ENCODE data around the gene PLA2G3.
"Not testable (repeated sequence)": the region's sequence is repeated elsewhere in the genome, so short reads cannot be mapped to it uniquely, and the experiment has no call there.

Gene PLA2G3

DNA sequence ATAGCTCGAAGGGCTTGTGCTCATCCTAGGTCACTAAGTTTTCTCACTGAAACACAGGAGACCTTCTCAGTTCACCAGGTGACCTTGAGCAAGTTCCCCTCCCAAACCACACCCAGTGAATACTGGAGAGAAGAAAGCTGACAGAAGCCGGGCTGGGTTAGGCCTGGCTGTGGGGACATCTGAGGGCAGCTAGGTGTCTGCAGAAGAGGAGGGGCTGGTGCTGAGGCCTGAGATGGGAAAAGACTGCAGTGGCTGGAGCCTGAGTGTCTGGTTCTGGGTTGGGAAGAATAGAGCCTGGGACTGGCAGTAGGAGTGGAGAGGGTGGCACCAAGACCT lies 18.1 kb downstream of the PLA2G3 start:
- H3K4me3 ChIP-seq (ENCODE audit: low read length): no peak overlapping the region
- no peak overlapping the region for H3K9ac ChIP-seq (ENCODE audit: low read depth, low read length)
- peaks cover 33% of the 10 kb centered on the region for H3K27me3 ChIP-seq (ENCODE audit: control insufficient read depth, insufficient read depth, low read length)
- H3K4me2 ChIP-seq (ENCODE audit: low read length): no peak overlapping the region
- no peaks in the 10 kb centered on the region for H3K9me3 ChIP-seq (replicated peaks; ENCODE audit: low read length)
- peaks cover 6% of the 10 kb centered on the region for H3K4me1 ChIP-seq (ENCODE audit: control insufficient read depth, insufficient read depth, low read length)
- H3K36me3 ChIP-seq (ENCODE audit: insufficient read depth, low read length): no peaks in the 10 kb centered on the region

GRCh38 chr22:31121403-31121802 lies 18.9 kb downstream of the PLA2G3 start:
- H3K27me3 ChIP-seq (ENCODE audit: control insufficient read depth, insufficient read depth, low read length): peaks cover 33% of the 10 kb centered on the region
- H3K9me3 ChIP-seq (replicated peaks; ENCODE audit: low read length): no peaks in the 10 kb centered on the region
- H3K4me2 ChIP-seq (ENCODE audit: low read length): no peak overlapping the region
- H3K4me3 ChIP-seq (ENCODE audit: low read length): no peak overlapping the region
- no peaks in the 10 kb centered on the region for H3K36me3 ChIP-seq (ENCODE audit: insufficient read depth, low read length)
- no peak overlapping the region for H3K9ac ChIP-seq (ENCODE audit: low read depth, low read length)
- H3K4me1 ChIP-seq (ENCODE audit: control insufficient read depth, insufficient read depth, low read length): peaks cover 6% of the 10 kb centered on the region

DNA sequence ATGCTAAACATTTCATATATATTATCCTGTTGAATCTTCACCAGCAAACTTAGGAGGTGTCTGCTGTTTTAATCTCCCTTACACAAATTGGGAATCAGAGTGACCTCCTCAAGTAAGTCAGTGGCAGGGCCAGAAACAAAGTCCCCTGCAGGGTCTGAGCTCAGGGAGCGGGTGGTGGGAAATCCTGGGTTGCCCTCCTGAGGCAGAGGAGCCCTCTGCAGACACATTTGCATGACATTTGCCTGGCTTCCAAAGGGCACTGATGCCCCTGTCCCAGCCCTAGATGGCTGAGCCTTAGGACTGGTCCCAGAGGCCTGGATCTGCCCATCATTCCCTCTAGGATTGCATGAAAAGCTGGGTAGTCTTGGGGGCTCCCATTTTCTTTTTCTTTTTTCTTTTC lies 19.7 kb downstream of the PLA2G3 start:
- peaks cover 33% of the 10 kb centered on the region for H3K27me3 ChIP-seq (ENCODE audit: control insufficient read depth, insufficient read depth, low read length)
- no peak overlapping the region for H3K4me2 ChIP-seq (ENCODE audit: low read length)
- H3K9me3 ChIP-seq (replicated peaks; ENCODE audit: low read length): no peaks in the 10 kb centered on the region
- H3K36me3 ChIP-seq (ENCODE audit: insufficient read depth, low read length): no peaks in the 10 kb centered on the region
- H3K4me1 ChIP-seq (ENCODE audit: control insufficient read depth, insufficient read depth, low read length): peaks cover 6% of the 10 kb centered on the region
- no peak overlapping the region for H3K9ac ChIP-seq (ENCODE audit: low read depth, low read length)
- no peak overlapping the region for H3K4me3 ChIP-seq (ENCODE audit: low read length)

DNA sequence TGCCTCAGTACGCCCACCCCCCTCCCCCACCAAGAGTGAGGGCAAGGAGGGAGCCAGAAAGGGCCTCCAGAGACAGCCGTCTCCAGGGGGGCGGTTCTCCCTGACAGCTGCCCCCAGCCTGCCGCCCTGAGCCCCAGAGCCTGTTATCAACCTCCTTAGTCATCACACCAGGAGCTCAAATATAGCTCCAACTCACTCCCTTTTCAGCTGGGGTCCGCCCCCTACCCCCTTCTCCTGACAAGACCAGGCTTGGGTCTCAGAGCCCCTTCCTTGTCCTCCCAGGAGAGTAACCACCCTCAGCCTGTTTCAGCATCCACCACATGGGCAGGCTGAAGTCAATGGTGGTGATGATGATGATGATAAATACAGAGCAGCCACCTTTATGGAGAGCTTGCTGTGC lies 20.1 kb downstream of the PLA2G3 start:
- no peaks in the 10 kb centered on the region for H3K9me3 ChIP-seq (replicated peaks; ENCODE audit: low read length)
- no peaks in the 10 kb centered on the region for H3K36me3 ChIP-seq (ENCODE audit: insufficient read depth, low read length)
- peaks cover 6% of the 10 kb centered on the region for H3K4me1 ChIP-seq (ENCODE audit: control insufficient read depth, insufficient read depth, low read length)
- H3K4me3 ChIP-seq (ENCODE audit: low read length): no peak overlapping the region
- no peak overlapping the region for H3K4me2 ChIP-seq (ENCODE audit: low read length)
- H3K27me3 ChIP-seq (ENCODE audit: control insufficient read depth, insufficient read depth, low read length): peaks cover 30% of the 10 kb centered on the region
- no peak overlapping the region for H3K9ac ChIP-seq (ENCODE audit: low read depth, low read length)

GRCh38 chr22:31119026-31119717 lies 21.1 kb downstream of the PLA2G3 start:
- Histone ChIP-seq H3K27me3 (ENCODE audit: control insufficient read depth, insufficient read depth, low read length) (peaks cover 19% of the 10 kb centered on the region), H3K9me3 (replicated peaks; ENCODE audit: low read length) (no peaks in the 10 kb centered on the region), H3K36me3 (ENCODE audit: insufficient read depth, low read length) (no peaks in the 10 kb centered on the region), H3K9ac (ENCODE audit: low read depth, low read length) (no peak overlapping the region), H3K4me3 (ENCODE audit: low read length) (no peak overlapping the region), H3K4me1 (ENCODE audit: control insufficient read depth, insufficient read depth, low read length) (peaks cover 6% of the 10 kb centered on the region), H3K4me2 (ENCODE audit: low read length) (no peak overlapping the region)

GRCh38 chr22:31118046-31118820 lies 22.1 kb downstream of the PLA2G3 start:
- Histone ChIP-seq H3K4me3 (ENCODE audit: low read length) (no peak overlapping the region), H3K4me2 (ENCODE audit: low read length) (no peak overlapping the region), H3K4me1 (ENCODE audit: control insufficient read depth, insufficient read depth, low read length) (peaks cover 6% of the 10 kb centered on the region), H3K9me3 (replicated peaks; ENCODE audit: low read length) (no peaks in the 10 kb centered on the region), H3K36me3 (ENCODE audit: insufficient read depth, low read length) (no peaks in the 10 kb centered on the region), H3K9ac (ENCODE audit: low read depth, low read length) (no peak overlapping the region), H3K27me3 (ENCODE audit: control insufficient read depth, insufficient read depth, low read length) (peaks cover 10% of the 10 kb centered on the region)

DNA sequence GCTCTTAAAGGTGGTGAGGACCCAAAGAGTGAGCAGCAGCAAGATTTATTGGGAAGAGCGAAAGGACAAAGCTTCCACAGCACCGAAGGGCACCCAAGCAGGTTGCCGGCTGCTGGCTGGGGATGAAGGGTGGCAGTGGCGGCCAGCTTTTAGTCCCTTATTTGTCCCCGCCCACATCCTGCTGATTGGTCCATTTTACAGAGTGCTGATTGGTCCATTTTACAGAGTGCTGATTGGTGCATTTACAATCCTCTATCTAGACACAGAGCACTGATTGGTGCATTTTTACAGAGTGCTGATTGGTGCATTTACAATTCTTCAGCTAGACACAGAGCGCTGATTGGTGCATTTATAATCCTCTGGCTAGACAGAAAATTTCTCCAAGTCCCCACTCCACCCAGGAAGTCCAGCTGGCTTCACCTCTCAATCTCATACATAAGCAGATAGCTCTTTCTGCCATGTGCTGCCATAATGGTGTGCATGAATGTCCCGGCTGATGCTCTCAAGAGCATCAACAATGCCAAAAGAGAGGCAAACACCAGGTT lies 27.7 kb downstream of the PLA2G3 start:
- H3K4me3 ChIP-seq (ENCODE audit: low read length); H3K4me1 ChIP-seq (ENCODE audit: control insufficient read depth, insufficient read depth, low read length); H3K4me2 ChIP-seq (ENCODE audit: low read length); H3K27me3 ChIP-seq (ENCODE audit: control insufficient read depth, insufficient read depth, low read length); H3K9ac ChIP-seq (ENCODE audit: low read depth, low read length); H3K9me3 ChIP-seq (replicated peaks; ENCODE audit: low read length); H3K36me3 ChIP-seq (ENCODE audit: insufficient read depth, low read length): not testable (repeated sequence)

GRCh38 chr22:31107894-31108218 lies 32.5 kb downstream of the PLA2G3 start:
- Histone ChIP-seq H3K4me1 (ENCODE audit: control insufficient read depth, insufficient read depth, low read length) (peaks cover 11% of the 10 kb centered on the region), H3K36me3 (ENCODE audit: insufficient read depth, low read length) (peaks cover 28% of the 10 kb centered on the region), H3K9ac (ENCODE audit: low read depth, low read length) (peak overlapping the region; percentile 68), H3K9me3 (replicated peaks; ENCODE audit: low read length) (no peaks in the 10 kb centered on the region), H3K27me3 (ENCODE audit: control insufficient read depth, insufficient read depth, low read length) (no peaks in the 10 kb centered on the region), H3K4me3 (ENCODE audit: low read length) (peak overlapping the region; percentile 66), H3K4me2 (ENCODE audit: low read length) (peak overlapping the region; percentile 88)

DNA sequence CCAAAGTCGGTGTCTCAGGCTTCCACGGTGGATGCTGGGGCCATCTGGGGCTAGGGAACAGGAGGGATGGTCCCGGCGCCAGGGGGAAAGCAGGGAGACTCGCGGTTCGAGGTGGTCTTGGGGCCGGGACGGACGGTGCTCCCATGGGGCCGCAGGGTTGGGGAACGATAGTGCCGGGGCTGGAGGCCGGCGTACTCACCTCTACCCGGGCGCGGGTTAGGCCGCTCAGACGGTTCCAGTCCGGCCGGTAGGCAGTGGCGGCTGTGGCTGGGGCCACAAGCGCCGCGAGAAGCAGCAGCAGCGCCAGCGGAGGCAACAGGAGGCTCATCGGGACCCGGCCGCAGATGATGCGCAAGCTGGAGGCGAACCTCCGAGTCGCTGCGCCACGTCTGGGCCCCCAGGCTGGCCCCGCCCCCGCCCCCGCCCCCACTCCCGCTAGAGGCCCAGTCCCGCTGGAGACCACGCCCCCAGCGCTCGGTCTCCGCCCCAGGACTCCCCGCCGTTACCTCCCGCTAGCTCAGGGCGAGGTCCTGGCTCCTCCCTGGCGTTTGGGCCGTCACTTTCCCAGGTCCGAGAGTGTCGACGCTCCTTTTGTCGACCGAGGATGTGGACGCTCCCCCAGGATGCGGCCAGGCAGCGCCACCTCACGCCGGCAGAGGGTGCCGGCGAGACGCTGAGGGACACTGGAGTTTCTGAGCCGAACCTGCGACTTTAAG lies 33.0 kb downstream of the PLA2G3 start, which contains the start of gene SELENOM:
TSS of gene SELENOM (minus strand) at position 391 of the 716 bp plus-strand sequence. CDS start at position 328, 63 bp downstream.
- Histone ChIP-seq H3K4me3 (ENCODE audit: low read length) (peak within 1 kb of the TSS; percentile 81), H3K9me3 (replicated peaks; ENCODE audit: low read length) (no peaks in the 10 kb centered on the region), H3K4me1 (ENCODE audit: control insufficient read depth, insufficient read depth, low read length) (peaks cover 16% of the 10 kb centered on the region), H3K27me3 (ENCODE audit: control insufficient read depth, insufficient read depth, low read length) (no peaks in the 10 kb centered on the region), H3K9ac (ENCODE audit: low read depth, low read length) (peak within 1 kb of the TSS; percentile 91), H3K4me2 (ENCODE audit: low read length) (peak within 1 kb of the TSS; percentile 88), H3K36me3 (ENCODE audit: insufficient read depth, low read length) (peaks cover 32% of the 10 kb centered on the region)

- Histone ChIP-seq H3K4me3 (ENCODE audit: low read length) (peak overlapping the region; percentile 81), H3K9ac (ENCODE audit: low read depth, low read length) (peak overlapping the region; percentile 91), H3K27me3 (ENCODE audit: control insufficient read depth, insufficient read depth, low read length) (no peaks in the 10 kb centered on the region), H3K9me3 (replicated peaks; ENCODE audit: low read length) (no peaks in the 10 kb centered on the region), H3K4me2 (ENCODE audit: low read length) (peak overlapping the region; percentile 88), H3K36me3 (ENCODE audit: insufficient read depth, low read length) (peaks cover 37% of the 10 kb centered on the region), H3K4me1 (ENCODE audit: control insufficient read depth, insufficient read depth, low read length) (peaks cover 22% of the 10 kb centered on the region)
Observed at GRCh38 chr22:31106731-31107177, 33.6 kb downstream of the PLA2G3 start.

- Histone ChIP-seq H3K4me1 (ENCODE audit: control insufficient read depth, insufficient read depth, low read length) (peaks cover 23% of the 10 kb centered on the region), H3K4me3 (ENCODE audit: low read length) (peak overlapping the region; percentile 81), H3K9ac (ENCODE audit: low read depth, low read length) (peak overlapping the region; percentile 91), H3K27me3 (ENCODE audit: control insufficient read depth, insufficient read depth, low read length) (no peaks in the 10 kb centered on the region), H3K36me3 (ENCODE audit: insufficient read depth, low read length) (peaks cover 40% of the 10 kb centered on the region), H3K4me2 (ENCODE audit: low read length) (peak overlapping the region; percentile 88), H3K9me3 (replicated peaks; ENCODE audit: low read length) (no peaks in the 10 kb centered on the region)
Observed at GRCh38 chr22:31106001-31106571, 34.2 kb downstream of the PLA2G3 start.

Data from skeletal muscle satellite cell (primary cell).